H1 (cell line): ENCODE data around the gene RNF208. TPM values are rescaled to one million over a fixed set of nuclear protein-coding genes. Genes with fewer than 3 reads are reported as not detected.

Source experiments
- BRCA1 ChIP-seq: IDR thresholded peaks from 2 replicates; pipeline ENCODE4 v1.6.1; 2012; ENCODE audit warnings: low read depth, low read length, improper control_type of control experiment
- CHD1 ChIP-seq: IDR thresholded peaks from 2 replicates; pipeline ENCODE4 v1.6.1; 2012; ENCODE audit warnings: low read depth, low read length, improper control_type of control experiment
- CREB1 ChIP-seq: IDR thresholded peaks from 2 replicates; pipeline ENCODE4 v1.6.1; 2012; ENCODE audit warnings: inconsistent platforms
- HDAC2 ChIP-seq, 2 experiments: fragments of 300-600 bp in 1 of 2; sonication (generic) in 1 of 2; IDR thresholded peaks; 2 replicates each; pipeline ENCODE4 v1.6.1; 2011 to 2012; ENCODE audit warnings: low read depth in 2 of 2, low read length in 2 of 2, mild to moderate bottlenecking in 2 of 2, moderate library complexity in 2 of 2, borderline replicate concordance in 1 of 2, inconsistent platforms in 1 of 2
- KDM4A ChIP-seq: IDR thresholded peaks from one replicate; pipeline ENCODE4 v1.7.1; 2012; ENCODE audit warnings: low read depth, mild to moderate bottlenecking, moderate library complexity, low read length, inconsistent platforms; ENCODE audit not compliant: severe bottlenecking
- POLR2A ChIP-seq, 2 experiments: IDR thresholded peaks; 1 replicate in 1 of 2; 2 replicates in 1 of 2; pipeline ENCODE4 v1.6.1; 2011; ENCODE audit warnings: low read depth in 2 of 2, low read length in 2 of 2, mild to moderate bottlenecking in 2 of 2; ENCODE audit errors: control extremely low read depth in 1 of 2
- POLR2AphosphoS5 ChIP-seq: IDR thresholded peaks from 2 replicates; pipeline ENCODE4 v1.6.1; 2011; ENCODE audit warnings: low read depth, low read length
- SP4 ChIP-seq: IDR thresholded peaks from 2 replicates; pipeline ENCODE4 v1.6.1; 2012; ENCODE audit warnings: low read length, inconsistent platforms
- polyA plus RNA-seq, 7 experiments: library from polyadenylated mRNA; depleted of rRNA in 3 of 7; stranded (reverse) in 5 of 7; unstranded in 2 of 7; fragments of >200 nt in 5 of 7; fragments of 200-250 nt in 2 of 7; gene quantifications; 1 replicate in 5 of 7; 2 replicates in 1 of 7; 4 replicates in 1 of 7; pipeline versions ENCODE4 v1.2.1 to v1.2.3, GENCODE V29; 2011 to 2013; ENCODE audit warnings: missing spikeins in 2 of 7, mixed read lengths in 2 of 7
- total RNA-seq: library from RNA; stranded (reverse); fragmentation: NEBNext Ultra II Directional; extraction: Animal tissue kit (Norgen Biotek cat#: 25700); gene quantifications from 2 replicates; pipeline ENCODE4 v1.2.1, GENCODE V29; 2021
- TF ChIP-seq, protein P1 (sequence below): fragments of 300-600 bp; sonication (generic); IDR thresholded peaks from 2 replicates; pipeline ENCODE4 v1.7.1; 2012; ENCODE audit warnings: low read length, moderate library complexity, mild to moderate bottlenecking, inconsistent platforms; ENCODE audit not compliant: insufficient replicate concordance
- TF ChIP-seq, protein P2 (sequence below): IDR thresholded peaks from 2 replicates; pipeline ENCODE4 v1.6.1; 2012; ENCODE audit warnings: inconsistent platforms

Gene RNF208
- total and polyA plus RNA-seq, 2 of the 8 experiments (the other 6 are each of a cell fraction or from before 2014, with no cell fraction given) = 2.7 to 7.7 TPM

DNA sequence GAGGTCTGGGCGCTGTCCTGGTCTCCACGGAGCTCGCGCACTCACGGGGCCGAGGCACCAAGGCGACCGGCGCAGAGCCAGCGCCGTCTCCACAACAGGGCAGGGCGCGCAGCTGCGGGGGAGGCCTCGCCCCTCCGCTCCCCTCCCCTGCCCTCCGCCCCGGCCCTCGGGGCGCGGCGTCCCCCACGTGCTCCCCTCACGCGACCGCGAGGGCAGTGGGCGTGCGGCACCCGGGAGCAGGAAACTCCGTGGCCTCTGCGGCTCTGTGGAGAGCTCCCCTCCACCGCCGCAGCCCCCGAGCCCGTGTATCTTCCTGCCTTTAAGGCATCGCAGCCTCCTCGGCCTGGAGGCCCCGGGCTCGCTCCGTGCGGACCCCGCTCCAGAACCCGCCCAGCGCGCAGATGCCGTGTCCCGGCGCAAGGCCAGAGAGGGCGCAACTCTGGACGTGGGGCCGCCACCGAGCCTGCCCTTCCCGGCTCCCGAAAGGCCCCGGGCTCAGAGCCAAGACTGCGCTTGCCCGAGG, 18.3 kb upstream of the RNF208 start (continued):
- TF ChIP-seq, protein P1, sequence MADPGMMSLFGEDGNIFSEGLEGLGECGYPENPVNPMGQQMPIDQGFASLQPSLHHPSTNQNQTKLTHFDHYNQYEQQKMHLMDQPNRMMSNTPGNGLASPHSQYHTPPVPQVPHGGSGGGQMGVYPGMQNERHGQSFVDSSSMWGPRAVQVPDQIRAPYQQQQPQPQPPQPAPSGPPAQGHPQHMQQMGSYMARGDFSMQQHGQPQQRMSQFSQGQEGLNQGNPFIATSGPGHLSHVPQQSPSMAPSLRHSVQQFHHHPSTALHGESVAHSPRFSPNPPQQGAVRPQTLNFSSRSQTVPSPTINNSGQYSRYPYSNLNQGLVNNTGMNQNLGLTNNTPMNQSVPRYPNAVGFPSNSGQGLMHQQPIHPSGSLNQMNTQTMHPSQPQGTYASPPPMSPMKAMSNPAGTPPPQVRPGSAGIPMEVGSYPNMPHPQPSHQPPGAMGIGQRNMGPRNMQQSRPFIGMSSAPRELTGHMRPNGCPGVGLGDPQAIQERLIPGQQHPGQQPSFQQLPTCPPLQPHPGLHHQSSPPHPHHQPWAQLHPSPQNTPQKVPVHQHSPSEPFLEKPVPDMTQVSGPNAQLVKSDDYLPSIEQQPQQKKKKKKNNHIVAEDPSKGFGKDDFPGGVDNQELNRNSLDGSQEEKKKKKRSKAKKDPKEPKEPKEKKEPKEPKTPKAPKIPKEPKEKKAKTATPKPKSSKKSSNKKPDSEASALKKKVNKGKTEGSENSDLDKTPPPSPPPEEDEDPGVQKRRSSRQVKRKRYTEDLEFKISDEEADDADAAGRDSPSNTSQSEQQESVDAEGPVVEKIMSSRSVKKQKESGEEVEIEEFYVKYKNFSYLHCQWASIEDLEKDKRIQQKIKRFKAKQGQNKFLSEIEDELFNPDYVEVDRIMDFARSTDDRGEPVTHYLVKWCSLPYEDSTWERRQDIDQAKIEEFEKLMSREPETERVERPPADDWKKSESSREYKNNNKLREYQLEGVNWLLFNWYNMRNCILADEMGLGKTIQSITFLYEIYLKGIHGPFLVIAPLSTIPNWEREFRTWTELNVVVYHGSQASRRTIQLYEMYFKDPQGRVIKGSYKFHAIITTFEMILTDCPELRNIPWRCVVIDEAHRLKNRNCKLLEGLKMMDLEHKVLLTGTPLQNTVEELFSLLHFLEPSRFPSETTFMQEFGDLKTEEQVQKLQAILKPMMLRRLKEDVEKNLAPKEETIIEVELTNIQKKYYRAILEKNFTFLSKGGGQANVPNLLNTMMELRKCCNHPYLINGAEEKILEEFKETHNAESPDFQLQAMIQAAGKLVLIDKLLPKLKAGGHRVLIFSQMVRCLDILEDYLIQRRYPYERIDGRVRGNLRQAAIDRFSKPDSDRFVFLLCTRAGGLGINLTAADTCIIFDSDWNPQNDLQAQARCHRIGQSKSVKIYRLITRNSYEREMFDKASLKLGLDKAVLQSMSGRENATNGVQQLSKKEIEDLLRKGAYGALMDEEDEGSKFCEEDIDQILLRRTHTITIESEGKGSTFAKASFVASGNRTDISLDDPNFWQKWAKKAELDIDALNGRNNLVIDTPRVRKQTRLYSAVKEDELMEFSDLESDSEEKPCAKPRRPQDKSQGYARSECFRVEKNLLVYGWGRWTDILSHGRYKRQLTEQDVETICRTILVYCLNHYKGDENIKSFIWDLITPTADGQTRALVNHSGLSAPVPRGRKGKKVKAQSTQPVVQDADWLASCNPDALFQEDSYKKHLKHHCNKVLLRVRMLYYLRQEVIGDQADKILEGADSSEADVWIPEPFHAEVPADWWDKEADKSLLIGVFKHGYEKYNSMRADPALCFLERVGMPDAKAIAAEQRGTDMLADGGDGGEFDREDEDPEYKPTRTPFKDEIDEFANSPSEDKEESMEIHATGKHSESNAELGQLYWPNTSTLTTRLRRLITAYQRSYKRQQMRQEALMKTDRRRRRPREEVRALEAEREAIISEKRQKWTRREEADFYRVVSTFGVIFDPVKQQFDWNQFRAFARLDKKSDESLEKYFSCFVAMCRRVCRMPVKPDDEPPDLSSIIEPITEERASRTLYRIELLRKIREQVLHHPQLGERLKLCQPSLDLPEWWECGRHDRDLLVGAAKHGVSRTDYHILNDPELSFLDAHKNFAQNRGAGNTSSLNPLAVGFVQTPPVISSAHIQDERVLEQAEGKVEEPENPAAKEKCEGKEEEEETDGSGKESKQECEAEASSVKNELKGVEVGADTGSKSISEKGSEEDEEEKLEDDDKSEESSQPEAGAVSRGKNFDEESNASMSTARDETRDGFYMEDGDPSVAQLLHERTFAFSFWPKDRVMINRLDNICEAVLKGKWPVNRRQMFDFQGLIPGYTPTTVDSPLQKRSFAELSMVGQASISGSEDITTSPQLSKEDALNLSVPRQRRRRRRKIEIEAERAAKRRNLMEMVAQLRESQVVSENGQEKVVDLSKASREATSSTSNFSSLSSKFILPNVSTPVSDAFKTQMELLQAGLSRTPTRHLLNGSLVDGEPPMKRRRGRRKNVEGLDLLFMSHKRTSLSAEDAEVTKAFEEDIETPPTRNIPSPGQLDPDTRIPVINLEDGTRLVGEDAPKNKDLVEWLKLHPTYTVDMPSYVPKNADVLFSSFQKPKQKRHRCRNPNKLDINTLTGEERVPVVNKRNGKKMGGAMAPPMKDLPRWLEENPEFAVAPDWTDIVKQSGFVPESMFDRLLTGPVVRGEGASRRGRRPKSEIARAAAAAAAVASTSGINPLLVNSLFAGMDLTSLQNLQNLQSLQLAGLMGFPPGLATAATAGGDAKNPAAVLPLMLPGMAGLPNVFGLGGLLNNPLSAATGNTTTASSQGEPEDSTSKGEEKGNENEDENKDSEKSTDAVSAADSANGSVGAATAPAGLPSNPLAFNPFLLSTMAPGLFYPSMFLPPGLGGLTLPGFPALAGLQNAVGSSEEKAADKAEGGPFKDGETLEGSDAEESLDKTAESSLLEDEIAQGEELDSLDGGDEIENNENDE = no peak
- TF ChIP-seq CREB1 (no peak; the same call in 1 of the 2 replicates), POLR2A (IDR thresholded peaks at IDR 0.05; ENCODE audit: control extremely low read depth in 1 of 2, low read depth in 2 of 2, low read length in 2 of 2) (no peak), HDAC2 (IDR thresholded peaks at IDR 0.05; ENCODE audit: borderline replicate concordance in 1 of 2, low read depth in 2 of 2, low read length in 2 of 2) (0 out of 4 replicates have a peak, but pooled peaks of 1 of the 2 experiments have one; percentile 38), BRCA1 (no peak), KDM4A (peak; percentile 95), SP4 (no peak), POLR2AphosphoS5 (no peak; the same call in 1 of the 2 replicates), CHD1 (no peak)
- TF ChIP-seq, protein P2, sequence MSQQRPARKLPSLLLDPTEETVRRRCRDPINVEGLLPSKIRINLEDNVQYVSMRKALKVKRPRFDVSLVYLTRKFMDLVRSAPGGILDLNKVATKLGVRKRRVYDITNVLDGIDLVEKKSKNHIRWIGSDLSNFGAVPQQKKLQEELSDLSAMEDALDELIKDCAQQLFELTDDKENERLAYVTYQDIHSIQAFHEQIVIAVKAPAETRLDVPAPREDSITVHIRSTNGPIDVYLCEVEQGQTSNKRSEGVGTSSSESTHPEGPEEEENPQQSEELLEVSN = peak; percentile 14; the same call in 1 of the 2 replicates
